GM12874 (cell line): ENCODE data around the gene MLPH.

Experiments used
- CTCF ChIP-seq: IDR thresholded peaks from 2 replicates; pipeline ENCODE4 v1.5.1; 2011; ENCODE audit warnings: low read depth, mild to moderate bottlenecking, control low read depth, low read length, moderate library complexity; ENCODE audit not compliant: insufficient read depth

The MLPH gene

DNA sequence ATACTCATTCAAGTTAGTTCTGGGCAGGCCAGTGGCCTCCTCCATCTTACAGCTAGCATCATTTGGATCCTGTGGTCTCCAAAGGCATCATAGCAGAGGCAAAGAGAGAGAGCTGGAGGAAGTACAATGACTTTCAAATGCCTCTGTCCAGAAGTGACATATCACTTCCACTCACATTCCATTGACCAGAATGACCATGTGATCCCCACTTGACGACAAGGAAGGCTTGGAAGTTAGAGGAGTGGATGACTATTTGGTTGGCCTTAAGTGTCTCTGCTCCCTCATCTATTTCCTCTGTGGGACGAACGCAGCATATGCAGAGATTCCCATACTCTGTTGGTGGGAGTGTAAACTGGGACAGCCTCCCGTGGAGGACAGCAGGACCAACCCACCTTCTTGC, 27.8 kb upstream of the MLPH start:
- no peak for TF ChIP-seq CTCF

GRCh38 chr2:237459741-237460174, 27.3 kb upstream of the MLPH start:
- no peak for TF ChIP-seq CTCF

- no peak for TF ChIP-seq CTCF
Measured at GRCh38 chr2:237464757-237465391, 22.2 kb upstream of the MLPH start.

- no peak for TF ChIP-seq CTCF
Measured at GRCh38 chr2:237465515-237466148, 21.4 kb upstream of the MLPH start.

DNA sequence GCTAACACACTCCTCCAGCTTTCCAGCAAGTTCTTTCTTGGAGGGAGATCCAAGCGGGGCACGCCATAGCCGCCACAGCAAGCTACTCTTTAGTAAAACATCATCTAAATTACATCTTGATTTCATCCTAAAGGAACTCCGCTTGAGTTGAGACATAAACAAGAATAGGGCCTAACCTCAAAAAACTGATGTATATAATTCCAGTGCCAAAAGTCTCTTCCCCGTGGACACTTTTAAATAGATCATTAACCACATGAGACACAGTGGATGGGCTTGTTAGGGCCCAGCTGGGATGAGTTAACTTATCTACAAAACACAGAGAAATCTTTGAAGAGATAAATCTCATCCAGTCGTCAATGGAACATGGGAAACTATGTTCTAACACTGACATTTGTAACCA, 20.8 kb upstream of the MLPH start:
- no peak for TF ChIP-seq CTCF

DNA sequence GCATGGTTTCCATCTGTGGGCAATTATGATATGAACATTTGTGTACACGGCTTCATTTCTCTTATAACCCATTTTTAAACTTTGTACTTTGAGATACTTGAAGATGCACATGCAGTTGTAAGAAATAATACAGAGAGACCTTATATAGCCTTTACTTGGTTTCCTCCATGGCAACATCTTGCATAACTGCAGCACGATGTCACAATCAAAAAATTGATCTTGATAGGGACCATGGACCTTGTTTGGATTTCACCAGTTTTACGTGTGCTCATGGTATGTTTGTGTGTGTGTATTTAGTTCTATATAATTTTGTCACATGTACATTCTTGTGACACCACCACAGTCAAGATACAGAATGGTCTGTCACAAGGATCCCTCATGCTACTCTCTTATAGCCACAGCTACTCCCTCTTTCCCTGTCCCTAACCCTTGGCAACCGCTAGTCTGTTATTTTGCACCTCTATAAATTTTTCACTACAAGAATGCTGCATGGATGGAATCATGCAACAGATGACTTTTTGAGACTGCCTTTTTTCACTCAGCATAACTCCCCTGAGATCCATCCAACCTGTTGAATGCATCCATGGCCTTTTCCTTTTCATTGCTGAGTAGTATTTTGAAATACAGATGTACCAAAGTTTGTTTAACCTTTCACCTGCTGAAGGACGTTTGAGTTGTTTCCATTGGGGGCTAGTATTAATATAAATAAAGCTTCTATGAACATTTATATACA, 19.4 kb upstream of the MLPH start:
- no peak for TF ChIP-seq CTCF

DNA sequence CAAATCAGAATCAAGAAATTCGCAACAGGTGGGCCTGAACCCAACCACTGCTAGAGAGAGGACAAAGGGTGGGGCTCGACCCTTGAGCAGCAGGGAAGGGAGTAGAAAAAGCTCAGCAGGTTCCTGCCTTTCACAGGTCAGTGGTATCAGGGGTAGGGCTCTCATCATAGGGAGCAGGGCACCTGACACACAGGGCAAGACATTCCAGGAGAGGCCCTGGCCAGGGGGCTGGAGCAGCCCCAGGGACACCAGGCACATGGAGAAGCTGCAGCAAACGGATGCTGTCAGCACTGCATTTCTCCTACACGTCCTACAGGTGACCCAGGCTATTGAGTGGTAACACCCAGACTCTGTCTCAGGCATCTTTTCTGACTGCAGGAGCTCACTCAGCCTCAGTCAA, 17.2 kb upstream of the MLPH start:
- no peak for TF ChIP-seq CTCF
